H9 (cell line): Measurements from ENCODE around the gene GH2. TPM values are rescaled to one million over a fixed set of nuclear protein-coding genes. Genes with fewer than 3 reads are reported as not detected.
A peak's percentile ranks its signal among the peaks of the same experiment; 100 is the strongest.
"Not testable (repeated sequence)": the region's sequence is repeated elsewhere in the genome, so short reads cannot be mapped to it uniquely, and the experiment has no call there.

Experiments
- DNase-seq: peaks from one replicate; pipeline ENCODE4 v3.0.0-alpha.2; 2017
- H2AFZ ChIP-seq: one replicate; pipeline ENCODE4 v1.6.1; 2013; ENCODE audit warnings: mild to moderate bottlenecking, low read length, control low read depth, moderate library complexity
- H2AK5ac ChIP-seq: 2 replicates; pipeline ENCODE4 v1.6.1; 2013; ENCODE audit warnings: low read length, control low read depth, mixed read lengths; ENCODE audit not compliant: insufficient read length
- H2BK120ac ChIP-seq: one replicate; pipeline ENCODE4 v1.6.1; 2013; ENCODE audit warnings: low read depth, mild to moderate bottlenecking, low read length, control low read depth, inconsistent platforms; ENCODE audit not compliant: poor library complexity, severe bottlenecking
- H2BK12ac ChIP-seq: 2 replicates; pipeline ENCODE4 v1.6.1; 2013; ENCODE audit warnings: low read length, control low read depth, mixed read lengths, low read depth; ENCODE audit not compliant: insufficient read length
- H2BK15ac ChIP-seq: 2 replicates; pipeline ENCODE4 v1.6.1; 2013; ENCODE audit warnings: low read depth, low read length, control low read depth
- H2BK20ac ChIP-seq: one replicate; pipeline ENCODE4 v1.6.1; 2013; ENCODE audit warnings: low read depth, mild to moderate bottlenecking, low read length, control low read depth, inconsistent platforms; ENCODE audit not compliant: poor library complexity, severe bottlenecking
- H2BK5ac ChIP-seq: 2 replicates; pipeline ENCODE4 v1.6.1; 2013; ENCODE audit warnings: low read length, control low read depth, mixed read lengths; ENCODE audit not compliant: insufficient read length
- H3K14ac ChIP-seq: 2 replicates; pipeline ENCODE4 v1.6.1; 2013; ENCODE audit warnings: low read length, control low read depth; ENCODE audit not compliant: insufficient read depth
- H3K18ac ChIP-seq: 2 replicates; pipeline ENCODE4 v1.6.1; 2013; ENCODE audit warnings: low read depth, mild to moderate bottlenecking, mixed read lengths, low read length, control low read depth; ENCODE audit not compliant: insufficient read length
- H3K23ac ChIP-seq: 2 replicates; pipeline ENCODE4 v1.6.1; 2013; ENCODE audit warnings: low read length, control low read depth, mixed read lengths, low read depth; ENCODE audit not compliant: insufficient read length
- H3K23me2 ChIP-seq: 2 replicates; pipeline ENCODE4 v1.6.1; 2013; ENCODE audit warnings: low read depth, mild to moderate bottlenecking, mixed read lengths, low read length, control low read depth; ENCODE audit not compliant: insufficient read length, poor library complexity, severe bottlenecking
- H3K27ac ChIP-seq: 2 replicates; pipeline ENCODE4 v1.5.1; 2013; ENCODE audit warnings: low read length, control low read depth, mixed read lengths, low read depth; ENCODE audit not compliant: insufficient read length
- H3K27me3 ChIP-seq: 2 replicates; pipeline ENCODE4 v1.6.1; 2013; ENCODE audit warnings: low read length, control low read depth, inconsistent platforms; ENCODE audit not compliant: insufficient read depth
- H3K4ac ChIP-seq: 2 replicates; pipeline ENCODE4 v1.6.1; 2013; ENCODE audit warnings: low read depth, mild to moderate bottlenecking, control low read depth, inconsistent platforms, low read length, moderate library complexity
- H3K4me1 ChIP-seq: 2 replicates; pipeline ENCODE4 v1.6.1; 2013; ENCODE audit warnings: low read length, control low read depth, inconsistent platforms; ENCODE audit not compliant: insufficient read depth
- H3K4me2 ChIP-seq: 2 replicates; pipeline ENCODE4 v1.6.1; 2013; ENCODE audit warnings: low read length, control low read depth, mixed read lengths; ENCODE audit not compliant: insufficient read length, insufficient read depth
- H3K56ac ChIP-seq: 2 replicates; pipeline ENCODE4 v1.6.1; 2013; ENCODE audit warnings: low read depth, mild to moderate bottlenecking, mixed read lengths, low read length, control low read depth; ENCODE audit not compliant: insufficient read length
- H3K79me1 ChIP-seq: 2 replicates; pipeline ENCODE4 v1.6.1; 2013; ENCODE audit warnings: low read depth, mild to moderate bottlenecking, moderate library complexity, low read length, control low read depth, inconsistent platforms; ENCODE audit not compliant: insufficient read depth, poor library complexity, severe bottlenecking
- H3K79me2 ChIP-seq: 2 replicates; pipeline ENCODE4 v1.6.1; 2013; ENCODE audit warnings: low read length, control low read depth, inconsistent platforms; ENCODE audit not compliant: insufficient read depth
- H3K9ac ChIP-seq: 2 replicates; pipeline ENCODE4 v1.6.1; 2013; ENCODE audit warnings: low read length, control low read depth, mixed read lengths; ENCODE audit not compliant: insufficient read length; ENCODE audit errors: extremely low read depth
- H3K9me3 ChIP-seq: one replicate; pipeline ENCODE4 v1.6.1; 2013; ENCODE audit warnings: low read depth, low read length, inconsistent platforms; ENCODE audit not compliant: control insufficient read depth
- H3T11ph ChIP-seq: one replicate; pipeline ENCODE4 v1.6.1; 2013; ENCODE audit warnings: mild to moderate bottlenecking, low read length, control low read depth, inconsistent platforms
- H4K20me1 ChIP-seq: one replicate; pipeline ENCODE4 v1.6.1; 2013; ENCODE audit not compliant: control insufficient read depth, insufficient read length, insufficient read depth
- H4K5ac ChIP-seq: 2 replicates; pipeline ENCODE4 v1.6.1; 2013; ENCODE audit warnings: low read depth, mild to moderate bottlenecking, mixed read lengths, low read length, control low read depth; ENCODE audit not compliant: insufficient read length
- H4K8ac ChIP-seq: replicated peaks from 2 replicates; pipeline ENCODE4 v1.6.1; 2013; ENCODE audit warnings: low read length, control low read depth, mixed read lengths, low read depth; ENCODE audit not compliant: insufficient read length
- H4K91ac ChIP-seq: 2 replicates; pipeline ENCODE4 v1.6.1; 2013; ENCODE audit warnings: low read depth, mild to moderate bottlenecking, moderate library complexity, mixed read lengths, low read length, control low read depth; ENCODE audit not compliant: insufficient read length
- H3K27ac Mint-ChIP-seq, 3 experiments: 2 replicates in 2 of 3; 3 replicates in 1 of 3; pipeline ENCODE4 v1.8.0; 2020 to 2021; ENCODE audit warnings: mixed read lengths in 3 of 3, mild to moderate bottlenecking in 1 of 3, moderate library complexity in 1 of 3
- H3K27me3 Mint-ChIP-seq: 2 replicates; pipeline ENCODE4 v1.8.0; 2021; ENCODE audit warnings: low read depth, mild to moderate bottlenecking, moderate library complexity, mixed read lengths
- H3K36me3 Mint-ChIP-seq, 3 experiments: 2 replicates in 2 of 3; 3 replicates in 1 of 3; pipeline ENCODE4 v1.8.0; 2020 to 2021; ENCODE audit warnings: low read depth in 3 of 3, mixed read lengths in 3 of 3; ENCODE audit not compliant: insufficient read depth in 1 of 3
- H3K4me1 Mint-ChIP-seq, 2 experiments: 2 replicates each; pipeline ENCODE4 v1.8.0; 2020; ENCODE audit warnings: mixed read lengths in 2 of 2
- H3K4me3 Mint-ChIP-seq, 2 experiments: 2 replicates in 1 of 2; 3 replicates in 1 of 2; pipeline ENCODE4 v1.8.0; 2020 to 2021; ENCODE audit warnings: mild to moderate bottlenecking in 2 of 2, mixed read lengths in 2 of 2, moderate library complexity in 1 of 2
- H3K9me3 Mint-ChIP-seq, 2 experiments: 2 replicates in 1 of 2; 3 replicates in 1 of 2; pipeline ENCODE4 v1.8.0; 2020; ENCODE audit warnings: mild to moderate bottlenecking in 2 of 2, mixed read lengths in 2 of 2, moderate library complexity in 1 of 2
- WGBS: extraction: QIAGEN DNeasy Blood & Tissue Kit; methylation state at CpG from one replicate; pipeline ENCODE4 v1.1.7; 2013; ENCODE audit warnings: missing lambda C conversion rate, low lambda C conversion rate, mixed read lengths; ENCODE audit not compliant: insufficient read length; ENCODE audit errors: extremely low coverage; 5-methylcytosine and 5-hydroxymethylcytosine counted together
- total RNA-seq: library from RNA; stranded (reverse); gene quantifications from 2 replicates; pipeline ENCODE4 v1.2.1, GENCODE V29; 2021
- TF ChIP-seq, protein P1 (sequence below): fragments of 200-600 bp; sonication (generic); conservative IDR thresholded peaks from 3 replicates; pipeline ENCODE4 v1.8.0; 2021; ENCODE audit warnings: antibody characterized with exemption, mild to moderate bottlenecking

GH2 gene
- total RNA-seq, 1 experiment from 2014 or later = 0.77 TPM

DNA sequence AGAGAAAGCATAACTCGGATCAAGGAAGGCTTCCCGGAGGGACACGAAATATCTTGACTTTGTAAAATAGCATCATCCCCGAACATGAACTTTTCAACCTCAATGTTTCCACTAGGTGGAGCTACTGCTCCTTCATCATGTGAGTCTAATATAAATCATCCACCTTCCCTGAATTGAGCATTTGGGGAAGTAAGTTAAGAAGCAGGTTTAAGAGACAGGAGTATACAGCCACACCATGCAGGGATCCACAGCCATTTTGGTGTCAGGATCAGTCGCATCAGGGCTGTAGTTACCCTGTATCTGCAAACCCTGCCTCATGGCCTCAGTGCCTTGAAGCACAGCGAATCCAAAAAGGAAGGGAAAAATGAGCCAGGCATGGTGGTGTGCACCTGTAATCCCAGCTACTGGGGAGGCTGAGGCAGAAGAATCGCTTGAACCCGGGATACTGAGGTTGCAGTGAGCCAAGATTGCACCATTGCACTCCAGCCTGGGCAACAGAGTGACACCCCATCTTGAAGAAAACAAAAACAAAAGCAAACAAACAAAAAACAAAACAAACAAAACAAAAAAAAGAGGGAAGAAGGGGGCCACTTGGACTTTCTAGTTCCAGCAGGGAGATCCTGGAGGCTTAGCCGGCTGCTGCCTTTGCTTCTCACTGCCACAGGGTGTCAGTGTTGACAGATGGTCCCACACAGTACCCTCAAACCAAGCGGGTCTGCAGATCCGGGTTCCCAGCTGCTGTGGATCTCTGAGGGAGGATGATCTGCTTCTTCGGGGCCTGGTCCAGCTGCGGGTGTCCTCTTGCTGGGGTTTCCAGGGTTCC, 7.5 kb upstream of the GH2 start:
- H3K79me1 ChIP-seq, H3K27me3 ChIP-seq, H2AFZ ChIP-seq, H3K4ac ChIP-seq, H3K18ac ChIP-seq, H3K23ac ChIP-seq, H4K8ac ChIP-seq, H3K27ac ChIP-seq, H3K27ac Mint-ChIP-seq, H3K4me1 Mint-ChIP-seq, H2AK5ac ChIP-seq, H2BK15ac ChIP-seq, H3K9ac ChIP-seq, H3K9me3 Mint-ChIP-seq, H3K27me3 Mint-ChIP-seq, H2BK5ac ChIP-seq, H3K79me2 ChIP-seq, H2BK20ac ChIP-seq, H3K36me3 Mint-ChIP-seq, H3K9me3 ChIP-seq, H2BK12ac ChIP-seq, H4K5ac ChIP-seq, H3K23me2 ChIP-seq, H3K56ac ChIP-seq, H4K91ac ChIP-seq, H3T11ph ChIP-seq, H2BK120ac ChIP-seq, H3K4me1 ChIP-seq, H3K4me3 Mint-ChIP-seq, H4K20me1 ChIP-seq, H3K14ac ChIP-seq, H3K4me2 ChIP-seq: not testable (repeated sequence)
- WGBS = no CpG with 5 or more reads among the region's 13 CpGs
- TF ChIP-seq, protein P1, sequence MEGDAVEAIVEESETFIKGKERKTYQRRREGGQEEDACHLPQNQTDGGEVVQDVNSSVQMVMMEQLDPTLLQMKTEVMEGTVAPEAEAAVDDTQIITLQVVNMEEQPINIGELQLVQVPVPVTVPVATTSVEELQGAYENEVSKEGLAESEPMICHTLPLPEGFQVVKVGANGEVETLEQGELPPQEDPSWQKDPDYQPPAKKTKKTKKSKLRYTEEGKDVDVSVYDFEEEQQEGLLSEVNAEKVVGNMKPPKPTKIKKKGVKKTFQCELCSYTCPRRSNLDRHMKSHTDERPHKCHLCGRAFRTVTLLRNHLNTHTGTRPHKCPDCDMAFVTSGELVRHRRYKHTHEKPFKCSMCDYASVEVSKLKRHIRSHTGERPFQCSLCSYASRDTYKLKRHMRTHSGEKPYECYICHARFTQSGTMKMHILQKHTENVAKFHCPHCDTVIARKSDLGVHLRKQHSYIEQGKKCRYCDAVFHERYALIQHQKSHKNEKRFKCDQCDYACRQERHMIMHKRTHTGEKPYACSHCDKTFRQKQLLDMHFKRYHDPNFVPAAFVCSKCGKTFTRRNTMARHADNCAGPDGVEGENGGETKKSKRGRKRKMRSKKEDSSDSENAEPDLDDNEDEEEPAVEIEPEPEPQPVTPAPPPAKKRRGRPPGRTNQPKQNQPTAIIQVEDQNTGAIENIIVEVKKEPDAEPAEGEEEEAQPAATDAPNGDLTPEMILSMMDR = peak; percentile 58
- DNase-seq = peak; percentile 85

GRCh38 chr17:63885119-63885518, 3.4 kb upstream of the GH2 start:
- peaks cover 13 to 16% of the 10 kb centered on the region in 2 experiments for H3K4me1 Mint-ChIP-seq
- not testable (repeated sequence) for H3K27me3 ChIP-seq, H3K4me1 ChIP-seq, H3K79me1 ChIP-seq, H3K14ac ChIP-seq, H3T11ph ChIP-seq, H2BK5ac ChIP-seq, H3K27ac ChIP-seq, H3K27me3 Mint-ChIP-seq, H3K23me2 ChIP-seq, H2BK15ac ChIP-seq, H3K23ac ChIP-seq, H4K20me1 ChIP-seq, H2AK5ac ChIP-seq, H3K9me3 Mint-ChIP-seq, H3K27ac Mint-ChIP-seq, H3K4me2 ChIP-seq, H4K5ac ChIP-seq, H3K79me2 ChIP-seq, H3K18ac ChIP-seq, H4K91ac ChIP-seq, H2BK120ac ChIP-seq, H3K36me3 Mint-ChIP-seq, H2AFZ ChIP-seq, H3K4me3 Mint-ChIP-seq, H3K4ac ChIP-seq, H3K9ac ChIP-seq, H2BK12ac ChIP-seq, H3K56ac ChIP-seq, H3K9me3 ChIP-seq, H2BK20ac ChIP-seq, H4K8ac ChIP-seq
- no CpG with 5 or more reads among the region's 11 CpGs for WGBS
- DNase-seq = peak; percentile 16
